WTC11 (cell line): Measurements from ENCODE around the gene WDR54. TPM values are rescaled to one million over a fixed set of nuclear protein-coding genes. Genes with fewer than 3 reads are reported as not detected.
A peak's percentile ranks its signal among the peaks of the same experiment; 100 is the strongest.

Experiments
- ATAC-seq: fragments of 200-7000 bp; cut with Tn5 transposase; 2 replicates; pipeline ENCODE4 v1.10.0; 2021; ENCODE audit warnings: mild to moderate bottlenecking, moderate library complexity
- CTCF ChIA-PET: fragments of 300-600 bp; sonication (Branson Sonifier 250); formaldehyde crosslinking; loops from one replicate; lab custom pipeline; 2021; ENCODE audit warnings: antibody characterized with exemption; lab: Charles Lee
- POLR2A ChIA-PET: fragments of 350-600 bp; sonication (Branson Sonifier 250); formaldehyde crosslinking; loops from one replicate; lab custom pipeline; 2021; ENCODE audit warnings: antibody characterized with exemption; lab: Charles Lee
- DNase-seq: peaks from one replicate; pipeline ENCODE4 v3.0.0; 2021; ENCODE audit warnings: low spot score
- H3K27ac Mint-ChIP-seq: 2 replicates; pipeline ENCODE4 v1.8.0; 2021; ENCODE audit warnings: mixed read lengths
- H3K27me3 Mint-ChIP-seq: 2 replicates; pipeline ENCODE4 v1.8.0; 2021; ENCODE audit warnings: low read depth, mild to moderate bottlenecking, moderate library complexity, mixed read lengths
- H3K36me3 Mint-ChIP-seq: 2 replicates; pipeline ENCODE4 v1.8.0; 2021; ENCODE audit warnings: mixed read lengths
- H3K4me1 Mint-ChIP-seq: 2 replicates; pipeline ENCODE4 v1.8.0; 2022; ENCODE audit warnings: mixed read lengths
- H3K4me3 Mint-ChIP-seq: 2 replicates; pipeline ENCODE4 v1.8.0; 2021; ENCODE audit warnings: mild to moderate bottlenecking, moderate library complexity, mixed read lengths
- H3K9me3 Mint-ChIP-seq: 2 replicates; pipeline ENCODE4 v1.8.0; 2021; ENCODE audit warnings: mixed read lengths
- ATF1 ChIP-seq: sonication (generic); formaldehyde crosslinking; IDR thresholded peaks from 2 replicates; pipeline ENCODE4 v1.8.1; 2023; ENCODE audit warnings: mild to moderate bottlenecking, moderate library complexity, missing genetic modification reagents
- CBFB ChIP-seq: sonication (generic); formaldehyde crosslinking; IDR thresholded peaks from 2 replicates; pipeline ENCODE4 v1.8.1; 2022; ENCODE audit warnings: mild to moderate bottlenecking, low read depth, missing genetic modification reagents
- ELF4 ChIP-seq: sonication (generic); formaldehyde crosslinking; IDR thresholded peaks from 2 replicates; pipeline ENCODE4 v1.8.1; 2022; ENCODE audit warnings: low read depth, mild to moderate bottlenecking, moderate library complexity, missing genetic modification reagents
- JAZF1 ChIP-seq: fragments of 250-450 bp; sonication (Bioruptor Pico); IDR thresholded peaks from 2 replicates; pipeline ENCODE4 v1.9.0; 2021; ENCODE audit warnings: moderate library complexity, mild to moderate bottlenecking, inconsistent platforms
- KAT7 ChIP-seq: sonication (generic); formaldehyde crosslinking; IDR thresholded peaks from 2 replicates; pipeline ENCODE4 v1.8.1; 2023; ENCODE audit warnings: missing genetic modification reagents, mild to moderate bottlenecking, borderline replicate concordance
- MAX ChIP-seq: sonication (generic); formaldehyde crosslinking; IDR thresholded peaks from 2 replicates; pipeline ENCODE4 v1.8.0; 2022; ENCODE audit warnings: mild to moderate bottlenecking, missing genetic modification reagents
- NFE2L1 ChIP-seq: sonication (generic); formaldehyde crosslinking; IDR thresholded peaks from 2 replicates; pipeline ENCODE4 v1.8.1; 2023; ENCODE audit warnings: missing genetic modification reagents
- NR1H2 ChIP-seq: sonication (generic); formaldehyde crosslinking; IDR thresholded peaks from 2 replicates; pipeline ENCODE4 v1.9.0; 2021; ENCODE audit warnings: mild to moderate bottlenecking, moderate library complexity, missing genetic modification reagents
- SMAD3 ChIP-seq: sonication (generic); formaldehyde crosslinking; IDR thresholded peaks from 2 replicates; pipeline ENCODE4 v1.8.0; 2022; ENCODE audit warnings: missing genetic modification reagents, mild to moderate bottlenecking, borderline replicate concordance
- USF1 ChIP-seq: sonication (generic); formaldehyde crosslinking; IDR thresholded peaks from 2 replicates; pipeline ENCODE4 v1.8.0; 2022; ENCODE audit warnings: mild to moderate bottlenecking, missing genetic modification reagents
- ZBTB43 ChIP-seq: sonication (generic); formaldehyde crosslinking; IDR thresholded peaks from 2 replicates; pipeline ENCODE4 v1.8.1; 2023; ENCODE audit warnings: mild to moderate bottlenecking, missing genetic modification reagents
- ZNF423 ChIP-seq: fragments of 250-450 bp; sonication (Bioruptor Pico); IDR thresholded peaks from 2 replicates; pipeline ENCODE4 v2.1.2; 2022; ENCODE audit warnings: mild to moderate bottlenecking, moderate library complexity
- ZNF425 ChIP-seq: fragments of 250-450 bp; sonication (Bioruptor Pico); conservative IDR thresholded peaks from 2 replicates; pipeline ENCODE4 v1.9.0; 2021; ENCODE audit warnings: mild to moderate bottlenecking
- total RNA-seq: library from RNA; stranded (reverse); gene quantifications from 3 replicates; pipeline ENCODE4 v1.2.3, GENCODE V29; 2021
- TF ChIP-seq, protein P1 (sequence below): sonication (generic); formaldehyde crosslinking; IDR thresholded peaks from 2 replicates; pipeline ENCODE4 v1.8.1; 2023; ENCODE audit warnings: mild to moderate bottlenecking, moderate library complexity, missing genetic modification reagents
- TF ChIP-seq, protein P2 (sequence below): sonication (generic); formaldehyde crosslinking; IDR thresholded peaks from 2 replicates; pipeline ENCODE4 v1.8.0; 2023; ENCODE audit warnings: missing genetic modification reagents, mild to moderate bottlenecking, borderline replicate concordance

Gene WDR54
- total RNA-seq, 1 experiment from 2014 or later: 55.2 TPM

DNA sequence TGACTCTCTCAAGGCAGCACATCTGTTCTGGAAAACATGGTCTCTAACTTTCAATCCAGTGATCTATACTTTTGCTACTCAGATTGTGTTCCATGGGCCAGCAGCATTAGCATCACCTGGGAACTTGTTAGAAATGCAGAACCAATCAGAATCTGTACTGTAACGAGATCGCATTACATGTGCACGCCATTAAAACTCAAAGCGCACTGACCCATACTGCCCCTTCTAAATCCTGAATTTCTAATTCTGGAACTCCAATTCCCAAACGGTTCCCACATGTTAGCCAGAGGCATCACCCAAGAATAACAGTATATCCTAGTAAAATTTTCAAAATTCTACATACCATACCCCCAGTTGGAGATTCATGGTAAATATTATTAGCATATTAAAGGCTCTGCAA lies 30.9 kb upstream of the WDR54 start (continued):
- no peak for TF ChIP-seq CBFB
- TF ChIP-seq ZNF425 (CRISPR knock-in tag): no peak

- Mint-ChIP-seq H3K4me1 (peaks cover 4% of the 10 kb centered on the region; the same call in 1 of the 2 replicates), H3K27me3 (no peaks in the 10 kb centered on the region; the same call in none of the 2 replicates), H3K27ac (peak overlapping the region; percentile 95), H3K9me3 (no peaks in the 10 kb centered on the region), H3K4me3 (no peak overlapping the region; the same call in 1 of the 2 replicates), H3K36me3 (no peaks in the 10 kb centered on the region)
- no peak for DNase-seq
- CTCF ChIA-PET: interaction anchor here (0.7 to 3.3 kb wide), 38 partner anchors 9 to 562 kb away, joined by 3 to 36 read pairs (median 5); partner anchors contain the start of genes AUP1, C2orf81, CCDC142 and DCTN1
- ATAC-seq: peak; percentile 25
- POLR2A ChIA-PET: interaction anchor here (0.7 to 1.6 kb wide), 8 partner anchors 9 to 67 kb away, joined by 3 to 12 read pairs (median 5); partner anchors contain the start of gene WBP1
- TF ChIP-seq JAZF1 (CRISPR knock-in tag) (no peak), SMAD3 (CRISPR knock-in tag) (no peak), ELF4 (CRISPR knock-in tag) (no peak), NFE2L1 (no peak), NR1H2 (CRISPR knock-in tag) (no peak), ZBTB43 (CRISPR knock-in tag) (no peak)
Observed at GRCh38 chr2:74391209-74391579, 30.3 kb upstream of the WDR54 start.

GRCh38 chr2:74391580-74392448 lies 29.7 kb upstream of the WDR54 start:
- ChIA-PET CTCF (interaction anchor here (0.7 to 3.3 kb wide), 38 partner anchors 9 to 563 kb away, joined by 3 to 36 read pairs (median 5); partner anchors contain the start of genes AUP1, C2orf81, CCDC142 and DCTN1), POLR2A (interaction anchor here (0.6 to 1.6 kb wide), 13 partner anchors 10 to 253 kb away, joined by 3 to 12 read pairs (median 4); partner anchors contain the start of gene WBP1)
- peak overlapping the region; percentile 99 for H3K27ac Mint-ChIP-seq
- H3K4me3 Mint-ChIP-seq: no peak overlapping the region; the same call in 1 of the 2 replicates
- H3K36me3 Mint-ChIP-seq: no peaks in the 10 kb centered on the region
- DNase-seq (peak; percentile 96), ATAC-seq (peak; percentile 87)
- H3K9me3 Mint-ChIP-seq: no peaks in the 10 kb centered on the region
- H3K27me3 Mint-ChIP-seq: no peaks in the 10 kb centered on the region; the same call in none of the 2 replicates
- H3K4me1 Mint-ChIP-seq: peaks cover 4% of the 10 kb centered on the region; the same call in 1 of the 2 replicates
- TF ChIP-seq, protein P1, sequence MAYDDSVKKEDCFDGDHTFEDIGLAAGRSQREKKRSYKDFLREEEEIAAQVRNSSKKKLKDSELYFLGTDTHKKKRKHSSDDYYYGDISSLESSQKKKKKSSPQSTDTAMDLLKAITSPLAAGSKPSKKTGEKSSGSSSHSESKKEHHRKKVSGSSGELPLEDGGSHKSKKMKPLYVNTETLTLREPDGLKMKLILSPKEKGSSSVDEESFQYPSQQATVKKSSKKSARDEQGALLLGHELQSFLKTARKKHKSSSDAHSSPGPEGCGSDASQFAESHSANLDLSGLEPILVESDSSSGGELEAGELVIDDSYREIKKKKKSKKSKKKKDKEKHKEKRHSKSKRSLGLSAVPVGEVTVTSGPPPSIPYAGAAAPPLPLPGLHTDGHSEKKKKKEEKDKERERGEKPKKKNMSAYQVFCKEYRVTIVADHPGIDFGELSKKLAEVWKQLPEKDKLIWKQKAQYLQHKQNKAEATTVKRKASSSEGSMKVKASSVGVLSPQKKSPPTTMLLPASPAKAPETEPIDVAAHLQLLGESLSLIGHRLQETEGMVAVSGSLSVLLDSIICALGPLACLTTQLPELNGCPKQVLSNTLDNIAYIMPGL: peak; percentile 78
- TF ChIP-seq MAX (CRISPR knock-in tag) (0 out of 2 replicates have a peak, but pooled peaks have one; percentile 25), ZNF423 (CRISPR knock-in tag) (no peak), ATF1 (0 out of 2 replicates have a peak, but pooled peaks have one; percentile 41), NR1H2 (CRISPR knock-in tag) (no peak), KAT7 (CRISPR knock-in tag) (no peak), USF1 (CRISPR knock-in tag) (0 out of 2 replicates have a peak, but pooled peaks have one; percentile 29), JAZF1 (CRISPR knock-in tag) (no peak), ELF4 (CRISPR knock-in tag) (no peak)
- TF ChIP-seq, protein P2, sequence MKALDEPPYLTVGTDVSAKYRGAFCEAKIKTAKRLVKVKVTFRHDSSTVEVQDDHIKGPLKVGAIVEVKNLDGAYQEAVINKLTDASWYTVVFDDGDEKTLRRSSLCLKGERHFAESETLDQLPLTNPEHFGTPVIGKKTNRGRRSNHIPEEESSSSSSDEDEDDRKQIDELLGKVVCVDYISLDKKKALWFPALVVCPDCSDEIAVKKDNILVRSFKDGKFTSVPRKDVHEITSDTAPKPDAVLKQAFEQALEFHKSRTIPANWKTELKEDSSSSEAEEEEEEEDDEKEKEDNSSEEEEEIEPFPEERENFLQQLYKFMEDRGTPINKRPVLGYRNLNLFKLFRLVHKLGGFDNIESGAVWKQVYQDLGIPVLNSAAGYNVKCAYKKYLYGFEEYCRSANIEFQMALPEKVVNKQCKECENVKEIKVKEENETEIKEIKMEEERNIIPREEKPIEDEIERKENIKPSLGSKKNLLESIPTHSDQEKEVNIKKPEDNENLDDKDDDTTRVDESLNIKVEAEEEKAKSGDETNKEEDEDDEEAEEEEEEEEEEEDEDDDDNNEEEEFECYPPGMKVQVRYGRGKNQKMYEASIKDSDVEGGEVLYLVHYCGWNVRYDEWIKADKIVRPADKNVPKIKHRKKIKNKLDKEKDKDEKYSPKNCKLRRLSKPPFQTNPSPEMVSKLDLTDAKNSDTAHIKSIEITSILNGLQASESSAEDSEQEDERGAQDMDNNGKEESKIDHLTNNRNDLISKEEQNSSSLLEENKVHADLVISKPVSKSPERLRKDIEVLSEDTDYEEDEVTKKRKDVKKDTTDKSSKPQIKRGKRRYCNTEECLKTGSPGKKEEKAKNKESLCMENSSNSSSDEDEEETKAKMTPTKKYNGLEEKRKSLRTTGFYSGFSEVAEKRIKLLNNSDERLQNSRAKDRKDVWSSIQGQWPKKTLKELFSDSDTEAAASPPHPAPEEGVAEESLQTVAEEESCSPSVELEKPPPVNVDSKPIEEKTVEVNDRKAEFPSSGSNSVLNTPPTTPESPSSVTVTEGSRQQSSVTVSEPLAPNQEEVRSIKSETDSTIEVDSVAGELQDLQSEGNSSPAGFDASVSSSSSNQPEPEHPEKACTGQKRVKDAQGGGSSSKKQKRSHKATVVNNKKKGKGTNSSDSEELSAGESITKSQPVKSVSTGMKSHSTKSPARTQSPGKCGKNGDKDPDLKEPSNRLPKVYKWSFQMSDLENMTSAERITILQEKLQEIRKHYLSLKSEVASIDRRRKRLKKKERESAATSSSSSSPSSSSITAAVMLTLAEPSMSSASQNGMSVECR: no peak
